MCF 10A (cell line): ENCODE data around the gene SLC44A5. TPM values are rescaled to one million over a fixed set of nuclear protein-coding genes. Genes with fewer than 3 reads are reported as not detected.
A peak's percentile ranks its signal among the peaks of the same experiment; 100 is the strongest.
"Not testable (repeated sequence)": the region's sequence is repeated elsewhere in the genome, so short reads cannot be mapped to it uniquely, and the experiment has no call there.

Source experiments
- BruUV-seq: library from RNA; stranded (reverse); fragments of 400-500 nt; replicated peaks from 2 replicates; lab custom pipeline; 2021; lab: Mats Ljungman, UMichigan
- CTCF ChIA-PET: fragments of 300-600 bp; sonication (Branson Sonifier 250); formaldehyde crosslinking; extraction: SDS; loops from one replicate; lab custom pipeline; 2021; ENCODE audit warnings: antibody characterized with exemption, inconsistent platforms; lab: Yijun Ruan, JAX
- POLR2A ChIA-PET: fragments of 300-600, 350-650 bp; sonication (Branson Sonifier 250); formaldehyde crosslinking; extraction: SDS; loops from one replicate; lab custom pipeline; 2020; ENCODE audit warnings: antibody characterized with exemption, inconsistent platforms; lab: Yijun Ruan, JAX
- DNase-seq: peaks from one replicate; pipeline ENCODE4 v3.0.0-alpha.2; 2018; ENCODE audit not compliant: unreplicated experiment
- H3K27ac Mint-ChIP-seq: one replicate; pipeline ENCODE4 v1.8.0; 2022; ENCODE audit warnings: mild to moderate bottlenecking, low read depth, mixed read lengths; ENCODE audit not compliant: unreplicated experiment
- H3K27me3 Mint-ChIP-seq: one replicate; pipeline ENCODE4 v1.8.0; 2022; ENCODE audit warnings: mixed read lengths; ENCODE audit not compliant: insufficient read depth, unreplicated experiment
- H3K36me3 Mint-ChIP-seq: one replicate; pipeline ENCODE4 v1.8.0; 2022; ENCODE audit warnings: mild to moderate bottlenecking, moderate library complexity, mixed read lengths; ENCODE audit not compliant: insufficient read depth, unreplicated experiment
- H3K4me1 Mint-ChIP-seq: one replicate; pipeline ENCODE4 v1.8.0; 2022; ENCODE audit warnings: mixed read lengths; ENCODE audit not compliant: insufficient read depth, unreplicated experiment
- H3K4me3 Mint-ChIP-seq: one replicate; pipeline ENCODE4 v1.8.0; 2022; ENCODE audit warnings: mild to moderate bottlenecking, moderate library complexity, mixed read lengths; ENCODE audit not compliant: unreplicated experiment
- H3K9me3 Mint-ChIP-seq: one replicate; pipeline ENCODE4 v1.8.0; 2022; ENCODE audit warnings: mixed read lengths; ENCODE audit not compliant: unreplicated experiment
- CTCF ChIP-seq: fragments of 200-600 bp; IDR thresholded peaks from one replicate; pipeline ENCODE4 v1.8.0; 2022; ENCODE audit warnings: antibody characterized with exemption, mild to moderate bottlenecking; ENCODE audit not compliant: unreplicated experiment
- intact Hi-C: fragments of 100-400 bp; cut with micrococcal nuclease; formaldehyde crosslinking; loops from 2 replicates; pipeline ENCODE4 v1.14.1; 2022
- total RNA-seq: library from RNA; stranded (reverse); gene quantifications from 2 replicates; pipeline ENCODE4 v1.2.3, GENCODE V29; 2022

Gene SLC44A5
- total RNA-seq, 1 experiment from 2014 or later, result 14.3 TPM

DNA sequence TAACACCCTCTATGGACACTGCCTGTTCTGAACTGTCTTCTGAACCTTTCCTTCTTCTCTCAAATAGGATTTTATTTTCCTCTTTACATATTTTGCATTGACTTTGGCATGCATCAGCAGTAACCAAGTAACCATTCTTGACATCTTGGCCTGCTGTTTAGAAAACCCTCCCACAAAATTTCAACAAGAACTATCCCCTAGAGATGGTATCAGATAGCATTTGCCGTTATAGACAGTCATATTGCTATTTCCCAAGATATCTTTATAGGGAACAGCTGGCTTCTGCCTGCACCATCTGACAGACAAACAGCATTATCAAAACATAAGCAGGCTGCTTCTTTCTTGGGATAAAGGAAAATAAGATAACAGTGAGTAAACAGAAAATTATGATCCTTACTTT, 422.0 kb downstream of the SLC44A5 start:
- H3K36me3 Mint-ChIP-seq, result peaks cover 5% of the 10 kb centered on the region
- no peaks in the 10 kb centered on the region for H3K9me3 Mint-ChIP-seq
- H3K4me3 Mint-ChIP-seq, result no peak overlapping the region
- no peaks in the 10 kb centered on the region for H3K4me1 Mint-ChIP-seq
- no peak for DNase-seq
- ChIA-PET POLR2A (no interaction called here), CTCF (interaction anchor here (1.1 kb wide), 1 partner anchor 14 kb away, joined by 3 read pairs; no protein-coding TSS in a partner anchor)
- H3K27ac Mint-ChIP-seq, result no peak overlapping the region
- no TSS peak for BruUV-seq
- intact Hi-C loops, result no loop called here
- H3K27me3 Mint-ChIP-seq, result peaks cover 35% of the 10 kb centered on the region
- no peak for TF ChIP-seq CTCF

DNA sequence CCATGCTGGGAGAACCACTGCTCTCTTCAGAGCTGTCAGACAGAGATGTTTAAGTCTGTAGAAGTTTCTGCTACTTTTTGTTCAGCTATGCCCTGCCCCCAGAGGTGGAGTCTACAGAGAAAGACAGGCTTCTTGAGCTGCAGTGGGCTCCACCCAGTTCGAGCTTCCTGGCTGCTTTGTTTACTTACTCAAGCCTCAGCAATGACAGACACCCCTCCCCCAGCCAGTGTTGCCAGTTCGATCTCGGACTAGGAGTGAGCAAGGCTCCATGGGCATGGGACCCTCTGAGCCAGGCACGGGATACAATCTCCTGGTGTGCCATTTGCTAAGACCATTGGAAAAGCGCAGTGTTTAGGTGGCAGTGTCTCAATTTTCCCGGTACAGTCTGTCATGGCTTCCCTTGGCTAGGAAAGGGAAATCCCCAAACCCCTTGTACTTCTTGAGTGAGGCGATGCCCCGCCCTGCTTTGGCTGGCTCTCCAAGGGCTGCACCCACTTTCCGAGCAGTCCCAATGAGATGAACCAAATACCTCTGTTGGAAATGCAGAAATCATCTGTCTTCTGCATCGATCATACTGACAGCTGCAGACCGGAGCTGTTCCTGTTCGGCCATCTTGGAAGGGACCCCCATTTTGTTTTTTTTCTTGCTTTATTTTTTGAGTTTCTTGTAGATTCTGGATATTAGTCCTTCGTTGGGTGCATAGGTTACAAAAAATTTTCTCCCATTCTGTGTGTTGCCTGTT, 429.5 kb downstream of the SLC44A5 start:
- BruUV-seq, DNase-seq, H3K4me3 Mint-ChIP-seq, H3K4me1 Mint-ChIP-seq, H3K27me3 Mint-ChIP-seq, H3K27ac Mint-ChIP-seq, H3K36me3 Mint-ChIP-seq, intact Hi-C loops, POLR2A ChIA-PET: not testable (repeated sequence)
- CTCF ChIA-PET, result interaction anchor here (1.1 to 2.1 kb wide), 2 partner anchors 22 to 23 kb away, joined by 3 to 5 read pairs; no protein-coding TSS in a partner anchor
- H3K9me3 Mint-ChIP-seq, result peaks cover 24% of the 10 kb centered on the region

DNA sequence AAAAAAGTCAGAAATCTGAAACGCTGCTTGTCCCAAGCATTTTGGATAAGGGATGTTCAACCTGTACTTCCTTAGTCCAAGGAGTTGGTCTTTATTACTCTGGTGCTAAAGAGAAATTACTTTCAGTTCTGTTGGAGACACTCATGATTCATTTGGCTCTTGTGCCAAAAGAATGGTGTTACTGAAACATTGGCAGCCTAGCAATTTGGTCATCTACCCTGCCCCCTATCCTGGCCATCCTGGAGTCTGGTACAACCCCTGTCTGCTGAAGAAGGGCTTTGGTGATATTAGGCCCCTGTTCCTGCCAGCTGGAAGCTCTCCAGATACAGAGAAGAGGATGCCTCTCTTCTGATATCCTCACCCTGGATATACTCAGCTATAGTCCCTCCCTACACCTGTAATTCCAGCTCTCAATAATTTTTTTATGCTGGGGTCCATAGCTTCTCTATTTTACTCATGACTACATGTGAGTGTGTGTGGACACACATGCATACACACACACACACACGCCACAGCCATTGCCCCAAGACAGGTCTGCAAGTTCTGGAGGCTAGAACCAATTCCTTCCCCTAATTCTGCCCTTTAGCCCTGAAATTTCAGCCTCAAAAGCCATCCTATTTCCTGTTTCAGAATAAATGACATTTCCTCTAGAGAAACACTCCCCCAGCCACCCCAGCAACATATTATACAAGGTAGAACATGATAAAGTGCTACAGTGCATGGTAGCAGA, 436.7 kb downstream of the SLC44A5 start:
- no peak overlapping the region for H3K4me3 Mint-ChIP-seq
- H3K27me3 Mint-ChIP-seq, result no peaks in the 10 kb centered on the region
- ChIA-PET POLR2A (no interaction called here), CTCF (interaction anchor here (1.3 kb wide), 1 partner anchor 441 kb away, joined by 9 read pairs; the partner anchor contains the start of genes CRYZ and TYW3)
- peaks cover 6% of the 10 kb centered on the region for H3K9me3 Mint-ChIP-seq
- peaks cover 6% of the 10 kb centered on the region for H3K36me3 Mint-ChIP-seq
- peak; percentile 50 for DNase-seq
- no peak overlapping the region for H3K27ac Mint-ChIP-seq
- BruUV-seq, result no TSS peak
- intact Hi-C loops, result no loop called here
- no peak for TF ChIP-seq CTCF
- H3K4me1 Mint-ChIP-seq, result no peaks in the 10 kb centered on the region

- BruUV-seq, result no TSS peak
- no peak for DNase-seq
- peaks cover 6% of the 10 kb centered on the region for H3K4me1 Mint-ChIP-seq
- TF ChIP-seq CTCF, result no peak
- H3K27me3 Mint-ChIP-seq, result no peaks in the 10 kb centered on the region
- intact Hi-C loops, result no loop called here
- POLR2A ChIA-PET, result interaction anchor here (0.6 to 0.7 kb wide), 2 partner anchors 12 to 58 kb away, joined by 3 read pairs; no protein-coding TSS in a partner anchor
- no peak overlapping the region for H3K4me3 Mint-ChIP-seq
- H3K27ac Mint-ChIP-seq, result no peak overlapping the region
- H3K9me3 Mint-ChIP-seq, result no peaks in the 10 kb centered on the region
- CTCF ChIA-PET, result interaction anchor here (0.6 to 1.3 kb wide), 3 partner anchors 30 to 1498 kb away, joined by 3 to 4 read pairs (median 3); no protein-coding TSS in a partner anchor
- peaks cover 6% of the 10 kb centered on the region for H3K36me3 Mint-ChIP-seq
Observed at GRCh38 chr1:75172556-75172955, 438.4 kb downstream of the SLC44A5 start.
